ENCODE results near the gene GSG1.

GSG1 gene

GRCh38 chr12:13148485-13148847 is 45.0 kb upstream of the GSG1 start:
- no peak overlapping the region for H3K27ac ChIP-seq (ENCODE audit: poor library complexity, severe bottlenecking)
- ATAC-seq (ENCODE audit: low read depth), result no peak
- no peaks in the 10 kb centered on the region for H3K9me3 ChIP-seq (ENCODE audit: severe bottlenecking)
- TF ChIP-seq CTCF (IDR thresholded peaks at IDR 0.05; ENCODE audit: poor library complexity, severe bottlenecking), result no peak
- no peaks in the 10 kb centered on the region for H3K4me1 ChIP-seq (ENCODE audit: insufficient read depth, poor library complexity, severe bottlenecking)
- no peak overlapping the region for H3K4me3 ChIP-seq (ENCODE audit: severe bottlenecking)
- DNase-seq (ENCODE audit: low spot score), result no peak
- no peaks in the 10 kb centered on the region for H3K36me3 ChIP-seq (ENCODE audit: low read depth)
- H3K27me3 ChIP-seq (ENCODE audit: insufficient read depth, poor library complexity, severe bottlenecking), result no peaks in the 10 kb centered on the region

- Histone ChIP-seq H3K9me3 (ENCODE audit: severe bottlenecking) (no peaks in the 10 kb centered on the region), H3K27ac (ENCODE audit: poor library complexity, severe bottlenecking) (no peak overlapping the region), H3K4me3 (ENCODE audit: severe bottlenecking) (no peak overlapping the region), H3K36me3 (ENCODE audit: low read depth) (no peaks in the 10 kb centered on the region), H3K27me3 (ENCODE audit: insufficient read depth, poor library complexity, severe bottlenecking) (no peaks in the 10 kb centered on the region), H3K4me1 (ENCODE audit: insufficient read depth, poor library complexity, severe bottlenecking) (no peaks in the 10 kb centered on the region)
- no peak for TF ChIP-seq CTCF (IDR thresholded peaks at IDR 0.05; ENCODE audit: poor library complexity, severe bottlenecking)
- DNase-seq (ENCODE audit: low spot score) (no peak), ATAC-seq (ENCODE audit: low read depth) (no peak)
These were observed 44.4 kb upstream of the GSG1 start for GRCh38 chr12:13147688-13148484.

GRCh38 chr12:13146336-13146938 is 43.0 kb upstream of the GSG1 start:
- ATAC-seq (ENCODE audit: low read depth) (no peak), DNase-seq (ENCODE audit: low spot score) (no peak)
- H3K27ac ChIP-seq (ENCODE audit: poor library complexity, severe bottlenecking), result no peak overlapping the region
- no peaks in the 10 kb centered on the region for H3K4me1 ChIP-seq (ENCODE audit: insufficient read depth, poor library complexity, severe bottlenecking)
- H3K9me3 ChIP-seq (ENCODE audit: severe bottlenecking), result no peaks in the 10 kb centered on the region
- TF ChIP-seq CTCF (IDR thresholded peaks at IDR 0.05; ENCODE audit: poor library complexity, severe bottlenecking), result no peak
- H3K27me3 ChIP-seq (ENCODE audit: insufficient read depth, poor library complexity, severe bottlenecking), result no peaks in the 10 kb centered on the region
- no peaks in the 10 kb centered on the region for H3K36me3 ChIP-seq (ENCODE audit: low read depth)
- no peak overlapping the region for H3K4me3 ChIP-seq (ENCODE audit: severe bottlenecking)

GRCh38 chr12:13144266-13144828 is 40.9 kb upstream of the GSG1 start:
- H3K9me3 ChIP-seq (ENCODE audit: severe bottlenecking), result no peaks in the 10 kb centered on the region
- no peak overlapping the region for H3K4me3 ChIP-seq (ENCODE audit: severe bottlenecking)
- H3K27ac ChIP-seq (ENCODE audit: poor library complexity, severe bottlenecking), result no peak overlapping the region
- H3K4me1 ChIP-seq (ENCODE audit: insufficient read depth, poor library complexity, severe bottlenecking), result no peaks in the 10 kb centered on the region
- no peak for DNase-seq (ENCODE audit: low spot score)
- no peaks in the 10 kb centered on the region for H3K36me3 ChIP-seq (ENCODE audit: low read depth)
- H3K27me3 ChIP-seq (ENCODE audit: insufficient read depth, poor library complexity, severe bottlenecking), result no peaks in the 10 kb centered on the region
- TF ChIP-seq CTCF (IDR thresholded peaks at IDR 0.05; ENCODE audit: poor library complexity, severe bottlenecking), result no peak
- no peak for ATAC-seq (ENCODE audit: low read depth)

GRCh38 chr12:13142747-13143146 is 39.3 kb upstream of the GSG1 start:
- TF ChIP-seq CTCF (IDR thresholded peaks at IDR 0.05; ENCODE audit: poor library complexity, severe bottlenecking), result no peak
- no peaks in the 10 kb centered on the region for H3K4me1 ChIP-seq (ENCODE audit: insufficient read depth, poor library complexity, severe bottlenecking)
- H3K9me3 ChIP-seq (ENCODE audit: severe bottlenecking), result no peaks in the 10 kb centered on the region
- no peak overlapping the region for H3K4me3 ChIP-seq (ENCODE audit: severe bottlenecking)
- DNase-seq (ENCODE audit: low spot score) (no peak), ATAC-seq (ENCODE audit: low read depth) (no peak)
- no peak overlapping the region for H3K27ac ChIP-seq (ENCODE audit: poor library complexity, severe bottlenecking)
- H3K36me3 ChIP-seq (ENCODE audit: low read depth), result no peaks in the 10 kb centered on the region
- H3K27me3 ChIP-seq (ENCODE audit: insufficient read depth, poor library complexity, severe bottlenecking), result no peaks in the 10 kb centered on the region

Measured in RWPE2 (cell line).